ENCODE measurements around the gene SPSB1. TPM values are rescaled to one million over a fixed set of nuclear protein-coding genes. Genes with fewer than 3 reads are reported as not detected.

Gene SPSB1
- total RNA-seq, 1 donor from 2014 or later = 9.2 TPM

DNA sequence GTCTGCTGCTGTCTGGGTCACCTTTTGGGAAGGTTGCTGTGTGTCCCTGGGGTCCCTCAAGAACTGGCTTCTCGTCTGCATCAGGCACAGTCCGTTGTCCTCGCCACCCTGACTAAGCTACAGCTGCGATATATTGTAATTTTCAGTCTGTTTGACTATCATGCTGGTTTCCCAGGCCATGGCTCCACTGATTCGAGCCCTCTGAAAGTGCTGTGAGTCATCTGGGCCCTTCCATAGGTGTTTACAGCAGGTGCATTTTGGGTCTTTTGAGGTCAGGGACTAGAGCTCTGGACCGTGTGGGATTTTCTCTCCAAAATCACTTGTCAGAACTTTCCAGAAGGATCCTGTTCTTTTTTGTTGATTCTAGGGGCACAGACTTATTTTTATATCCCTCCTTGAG, 52.8 kb downstream of the SPSB1 start:
- DNase-seq = no peak

DNA sequence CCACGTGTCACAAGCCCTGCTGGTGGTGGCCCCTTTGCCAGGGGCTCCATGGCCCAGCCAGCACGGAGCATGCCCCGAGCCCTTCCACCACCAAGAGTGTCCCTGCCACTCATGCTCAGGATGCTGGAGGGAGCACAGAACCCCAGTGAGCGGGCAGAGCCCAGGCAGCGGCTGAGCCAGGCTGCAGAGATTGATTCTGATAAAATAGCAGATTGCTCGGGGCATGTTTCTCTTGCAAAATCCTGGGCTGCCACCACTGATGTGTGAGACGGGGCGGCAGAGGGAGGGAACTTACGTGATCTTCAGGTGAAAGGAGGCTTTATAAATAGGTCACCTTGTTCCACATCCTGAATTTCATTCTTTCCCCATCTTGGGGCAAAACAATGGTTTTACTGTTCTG, 53.2 kb downstream of the SPSB1 start:
- no peak for DNase-seq

DNA sequence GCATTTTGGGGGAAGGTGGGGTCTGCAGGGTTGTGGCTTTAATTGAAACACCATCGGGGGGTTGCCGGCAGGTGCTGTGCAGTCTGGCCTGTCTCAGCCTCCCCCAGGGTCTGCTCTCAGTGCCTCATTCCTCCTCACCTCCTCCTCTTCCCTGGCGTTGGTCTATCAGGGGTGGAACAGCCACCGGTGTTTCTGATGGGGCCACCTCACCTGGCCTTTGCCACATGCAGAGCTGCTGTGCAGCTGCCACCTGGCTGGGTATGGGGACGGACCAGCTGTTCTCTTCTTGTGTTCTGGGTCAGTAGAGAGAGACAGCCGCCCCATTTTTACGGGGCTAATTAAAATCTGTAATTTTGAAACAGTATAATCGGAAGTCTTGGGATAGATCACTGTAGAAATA, 53.9 kb downstream of the SPSB1 start:
- no peak for DNase-seq

DNA sequence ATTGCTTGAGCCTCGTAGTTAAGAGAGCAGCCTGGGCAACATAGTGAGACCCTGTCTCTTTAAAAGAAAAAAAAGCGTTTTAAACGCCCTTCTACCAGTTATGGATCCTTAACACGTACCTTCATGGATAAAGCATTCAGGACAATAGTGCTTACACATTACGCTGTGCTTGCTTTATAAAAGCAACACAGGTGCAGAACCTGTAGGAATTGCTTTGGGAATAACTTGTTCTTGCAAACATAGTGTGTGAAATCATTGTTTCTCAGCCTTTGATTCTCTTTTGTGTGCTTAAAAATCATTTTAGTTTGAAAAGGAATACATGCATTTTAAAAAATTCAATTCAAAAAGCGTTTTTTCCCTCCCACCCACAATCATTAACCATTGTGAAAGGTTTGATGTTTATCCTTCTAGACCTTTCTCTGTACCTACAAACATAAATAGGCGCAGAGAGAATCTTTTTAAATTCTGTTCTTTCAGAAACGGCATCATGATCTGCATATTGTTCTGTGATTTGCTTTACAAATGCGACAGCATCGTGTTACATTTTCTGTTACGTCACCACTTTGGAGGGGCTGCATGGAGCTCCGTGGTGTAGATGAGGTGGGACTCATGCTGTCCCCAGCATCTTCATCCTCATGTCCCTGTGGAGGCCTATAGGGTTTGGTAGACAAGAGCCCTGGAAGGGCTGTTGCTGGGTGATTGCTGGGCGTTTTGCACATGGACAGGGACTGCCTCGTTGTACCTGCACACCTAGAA, 54.6 kb downstream of the SPSB1 start:
- no peak for DNase-seq

DNA sequence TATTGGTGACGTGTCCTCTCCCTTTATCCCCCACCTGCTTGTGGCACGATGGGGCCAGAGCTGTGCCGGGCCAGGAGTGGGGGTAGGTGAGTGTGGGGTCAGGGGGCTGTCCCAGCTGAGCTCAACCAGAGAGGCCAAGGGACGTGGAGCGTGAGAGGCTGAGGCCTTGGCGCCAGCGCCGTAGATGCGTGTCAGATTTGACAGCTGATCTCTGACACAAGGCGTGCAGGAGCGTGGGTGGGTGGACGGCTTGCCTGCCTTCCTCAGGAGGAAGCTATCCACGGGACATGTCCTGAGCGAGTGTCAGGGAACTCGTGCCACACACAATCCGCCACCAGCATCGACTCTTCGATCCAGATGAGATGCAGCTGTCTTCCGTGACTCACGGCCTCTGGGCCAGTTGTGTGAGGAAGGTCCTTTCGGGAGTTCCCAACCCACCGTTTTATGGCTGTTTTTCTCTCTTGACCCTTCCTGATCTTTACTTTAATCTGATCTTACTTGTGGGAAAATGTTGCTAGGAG, 56.7 kb downstream of the SPSB1 start:
- no peak for DNase-seq

DNA sequence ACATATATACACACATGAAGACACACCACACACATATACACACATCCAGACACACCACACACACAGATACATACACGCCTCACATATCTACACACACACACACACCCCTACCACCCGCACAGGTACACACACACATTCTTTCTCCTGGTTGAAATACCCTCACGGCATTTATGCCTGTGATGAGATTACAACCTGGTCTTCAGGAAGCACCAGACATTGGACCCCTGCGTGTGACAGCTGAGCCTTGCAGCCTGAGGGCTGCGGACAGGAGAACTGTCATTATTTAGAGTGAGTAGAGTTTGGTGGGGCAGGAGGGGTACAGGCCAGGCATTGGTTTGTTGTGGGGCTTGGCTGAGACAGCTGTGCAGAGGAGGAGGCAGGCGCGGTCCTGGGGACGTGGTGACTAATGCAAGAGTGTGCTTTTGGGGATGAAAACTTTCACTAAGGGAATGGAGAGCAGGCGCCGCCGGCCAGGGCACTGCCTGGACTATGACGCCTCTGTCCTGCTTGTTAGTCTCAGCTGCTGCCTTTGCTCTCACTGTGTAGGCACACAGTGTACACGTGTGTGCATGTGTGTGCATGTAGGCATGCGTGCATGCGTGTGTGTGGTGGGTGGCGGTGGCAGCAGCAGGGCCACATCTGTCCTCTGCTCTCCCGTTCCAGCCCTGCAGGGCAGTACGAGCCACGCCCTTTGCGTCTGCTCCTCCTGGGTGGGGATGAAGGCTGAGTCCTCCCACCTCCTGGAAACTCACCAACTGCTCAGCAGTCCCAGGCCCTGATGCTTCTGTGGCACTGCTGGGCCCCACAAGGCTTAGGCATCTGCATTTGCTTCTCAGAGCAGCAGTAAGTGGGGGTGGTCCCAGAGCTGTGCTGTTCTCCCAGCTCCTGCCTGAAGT, 57.6 kb downstream of the SPSB1 start:
- no peak for DNase-seq

DNA sequence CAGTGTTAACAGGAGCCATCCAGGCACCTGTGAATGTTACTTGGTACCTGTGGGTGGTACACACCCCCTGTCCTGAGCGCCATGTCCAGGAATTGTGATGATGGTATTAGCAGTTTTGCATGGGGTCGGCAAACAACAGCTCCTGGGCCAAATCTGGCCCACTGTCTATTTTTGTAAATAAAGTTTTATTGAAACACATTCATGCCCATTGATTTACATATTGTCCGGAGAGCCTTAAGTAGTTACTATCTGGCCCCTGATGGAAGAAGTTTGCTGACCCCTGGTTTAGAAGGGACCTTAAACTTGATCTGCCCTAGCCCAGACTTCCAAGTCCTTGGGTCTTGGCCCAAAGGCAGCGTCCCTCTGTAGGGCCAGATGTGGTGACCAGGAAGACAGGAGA, 58.3 kb downstream of the SPSB1 start:
- DNase-seq = no peak

DNA sequence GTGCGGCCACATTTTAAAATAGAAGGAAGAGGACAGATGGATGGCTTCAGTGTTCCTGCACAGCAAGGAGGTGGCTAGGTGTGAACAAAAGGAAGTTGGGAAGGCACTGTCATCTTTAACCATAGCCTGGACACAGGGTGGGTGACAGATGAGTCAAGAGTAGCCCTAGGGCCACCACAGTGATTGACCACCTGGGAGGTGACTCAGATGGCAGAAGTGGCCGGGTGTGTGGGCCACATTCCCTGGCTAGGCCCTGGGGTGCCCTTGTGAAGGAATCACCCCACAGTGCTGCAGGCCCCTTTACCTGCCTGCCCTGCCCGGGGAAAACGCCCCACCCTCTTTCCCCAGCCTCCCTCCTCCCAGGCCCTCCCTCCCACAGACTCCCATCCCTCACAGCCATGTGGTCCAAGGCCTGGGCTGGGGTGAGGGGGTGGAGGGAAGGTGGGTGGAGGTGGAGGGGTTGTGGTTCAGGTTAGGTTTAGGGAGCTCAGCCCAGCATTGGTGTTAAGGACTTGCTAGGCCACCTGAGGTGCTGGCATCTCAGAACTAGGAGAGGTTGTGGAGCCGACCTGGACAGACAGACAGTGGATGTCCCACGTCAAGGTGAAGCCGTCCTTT, 59.1 kb downstream of the SPSB1 start:
- DNase-seq = no peak

DNA sequence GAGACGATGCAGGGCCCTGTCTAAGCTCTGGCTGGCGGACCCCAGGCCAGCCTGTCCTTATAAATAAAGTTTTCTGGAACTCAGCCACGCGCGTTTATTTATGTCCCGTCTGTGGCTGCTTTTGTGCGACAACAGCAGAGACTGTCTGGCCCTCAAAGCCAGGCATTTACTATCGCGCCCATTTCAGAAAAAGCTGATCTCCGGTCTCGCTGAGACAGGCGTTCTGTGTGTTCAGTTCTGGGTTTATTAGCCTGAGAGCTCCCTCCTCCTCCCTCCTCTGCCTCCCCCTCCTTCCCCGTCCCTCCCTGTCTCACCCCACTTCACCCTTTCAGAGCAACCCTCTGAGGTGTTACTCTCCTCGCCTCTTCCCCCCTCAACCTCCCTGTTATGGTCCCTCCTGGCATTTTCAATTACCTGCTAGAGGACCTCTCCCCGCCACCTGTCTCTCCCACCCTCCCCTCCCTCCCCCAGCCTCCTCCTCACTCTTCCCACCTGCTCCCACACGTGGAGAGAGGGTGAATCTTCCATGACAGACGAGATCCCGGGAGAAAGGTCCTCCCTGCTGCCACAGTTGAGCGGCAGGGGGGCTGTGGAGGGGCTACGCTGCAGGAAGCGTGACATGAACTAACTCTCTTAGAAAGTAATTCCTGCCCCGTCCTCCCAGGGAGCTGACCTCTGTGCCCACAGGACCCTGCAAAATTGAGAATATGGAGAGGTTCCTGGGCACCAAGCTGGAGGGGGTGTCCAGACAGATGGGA, 59.9 kb downstream of the SPSB1 start:
- DNase-seq = no peak

DNA sequence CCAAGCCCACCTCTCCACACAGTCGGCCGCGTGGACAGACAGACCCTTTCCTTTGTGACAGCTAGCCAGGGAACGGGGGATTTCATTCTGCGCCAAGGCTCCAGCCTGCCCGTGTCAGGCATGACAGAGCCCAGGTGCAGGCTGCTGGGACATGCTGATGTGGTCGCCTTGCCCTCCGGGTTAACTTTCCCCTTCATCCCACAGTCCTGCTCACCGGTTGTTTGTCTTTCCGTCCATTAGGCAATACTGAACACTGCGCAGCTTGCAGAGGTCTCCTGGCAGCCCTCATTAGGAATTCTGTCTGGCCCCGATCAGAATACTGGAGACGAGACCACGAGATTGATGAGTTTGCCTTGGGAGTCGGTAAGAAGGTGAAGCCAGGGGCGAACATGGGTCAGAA, 62.8 kb downstream of the SPSB1 start:
- no peak for DNase-seq

DNA sequence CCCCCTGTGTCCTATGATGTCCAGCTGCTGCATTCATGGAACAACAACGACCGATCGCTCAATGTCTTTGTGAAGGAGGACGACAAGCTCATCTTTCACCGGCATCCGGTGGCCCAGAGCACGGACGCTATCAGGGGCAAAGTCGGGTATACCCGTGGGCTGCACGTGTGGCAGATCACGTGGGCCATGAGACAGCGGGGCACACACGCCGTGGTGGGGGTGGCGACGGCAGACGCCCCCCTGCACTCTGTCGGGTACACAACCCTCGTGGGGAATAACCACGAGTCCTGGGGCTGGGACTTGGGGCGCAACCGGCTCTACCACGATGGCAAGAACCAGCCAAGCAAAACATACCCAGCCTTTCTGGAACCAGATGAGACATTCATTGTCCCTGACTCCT, 63.3 kb downstream of the SPSB1 start:
- DNase-seq = no peak

DNA sequence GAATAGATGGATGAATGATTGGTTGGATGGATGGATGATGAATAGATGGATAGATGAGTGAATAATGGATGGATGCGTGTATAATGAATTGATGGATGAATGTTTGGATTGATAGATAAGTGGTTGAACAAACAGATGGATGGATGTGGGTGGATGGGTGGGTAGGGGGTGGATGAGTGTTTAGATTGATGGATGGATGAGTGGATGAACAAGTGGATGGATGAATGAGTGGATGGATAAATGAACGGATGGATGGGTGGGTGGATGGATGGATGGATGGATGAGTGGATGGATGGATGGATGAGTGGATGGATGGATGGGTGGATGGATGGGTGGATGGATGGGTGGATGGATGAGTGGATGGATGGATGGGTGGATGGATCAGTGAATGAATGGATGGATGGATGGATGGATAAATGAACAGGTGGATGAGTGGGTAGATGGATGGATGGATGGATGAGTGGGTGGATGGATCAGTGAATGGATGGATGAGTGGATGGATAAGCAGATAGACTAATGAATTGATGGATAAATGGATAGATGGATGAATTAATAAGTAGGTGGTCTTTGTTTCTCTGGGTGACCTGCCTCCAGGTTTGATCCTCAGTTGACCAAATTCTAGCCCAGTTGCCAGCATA, 64.3 kb downstream of the SPSB1 start:
- DNase-seq = no peak

DNA sequence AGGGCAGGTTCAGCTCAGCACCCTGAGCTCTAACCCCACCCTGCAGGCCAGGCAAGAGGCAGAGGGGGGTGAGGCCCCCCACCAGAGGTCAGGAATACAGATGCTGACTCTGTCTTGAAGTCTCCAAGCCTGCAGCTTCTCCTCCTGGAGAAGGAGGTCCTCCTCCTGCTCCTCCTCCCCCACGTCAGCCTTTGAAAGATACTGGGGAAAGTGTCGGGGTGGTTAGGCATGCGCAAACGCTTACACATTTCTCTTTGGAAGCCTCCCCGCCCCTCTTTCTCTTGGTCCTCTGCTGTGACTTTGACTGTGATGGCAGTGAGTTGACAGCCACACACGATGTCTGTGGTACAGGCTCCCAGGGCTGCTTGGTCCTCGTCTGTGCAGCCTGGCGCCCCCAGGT, 65.3 kb downstream of the SPSB1 start:
- DNase-seq = no peak

DNA sequence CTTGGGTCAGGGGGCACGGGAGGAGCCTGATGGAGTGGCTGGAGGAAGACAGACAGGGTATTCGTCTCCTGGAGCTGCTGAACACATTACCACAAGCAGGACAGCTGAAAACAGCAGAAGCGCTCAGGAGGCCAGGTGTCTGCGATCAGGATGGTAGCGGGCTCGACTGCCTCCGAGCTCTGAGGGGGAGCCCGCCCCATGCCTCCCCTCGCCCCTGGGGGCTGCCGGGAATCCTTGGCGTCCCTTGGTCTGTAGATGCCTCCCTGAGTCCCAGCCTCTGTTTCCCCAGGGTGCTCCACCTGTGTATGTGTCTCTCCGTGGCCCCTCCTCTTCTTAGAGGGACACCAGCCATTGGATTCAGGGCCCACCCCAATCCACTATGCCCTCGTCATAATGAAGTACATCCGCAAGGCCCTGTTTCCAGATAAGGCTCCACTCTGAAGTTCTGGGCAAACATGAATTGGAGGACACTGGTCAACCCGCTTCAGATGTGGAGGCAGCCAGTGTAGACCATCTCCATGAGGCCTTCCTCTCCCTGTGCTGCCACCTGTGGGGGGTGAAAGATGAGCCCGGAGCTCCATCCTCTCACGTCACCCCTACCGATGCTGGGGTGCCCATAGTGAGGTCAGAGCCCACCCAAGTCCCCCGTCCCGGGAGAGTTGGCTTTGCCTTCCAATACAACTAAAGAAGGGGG, 67.8 kb downstream of the SPSB1 start:
- DNase-seq = no peak

DNA sequence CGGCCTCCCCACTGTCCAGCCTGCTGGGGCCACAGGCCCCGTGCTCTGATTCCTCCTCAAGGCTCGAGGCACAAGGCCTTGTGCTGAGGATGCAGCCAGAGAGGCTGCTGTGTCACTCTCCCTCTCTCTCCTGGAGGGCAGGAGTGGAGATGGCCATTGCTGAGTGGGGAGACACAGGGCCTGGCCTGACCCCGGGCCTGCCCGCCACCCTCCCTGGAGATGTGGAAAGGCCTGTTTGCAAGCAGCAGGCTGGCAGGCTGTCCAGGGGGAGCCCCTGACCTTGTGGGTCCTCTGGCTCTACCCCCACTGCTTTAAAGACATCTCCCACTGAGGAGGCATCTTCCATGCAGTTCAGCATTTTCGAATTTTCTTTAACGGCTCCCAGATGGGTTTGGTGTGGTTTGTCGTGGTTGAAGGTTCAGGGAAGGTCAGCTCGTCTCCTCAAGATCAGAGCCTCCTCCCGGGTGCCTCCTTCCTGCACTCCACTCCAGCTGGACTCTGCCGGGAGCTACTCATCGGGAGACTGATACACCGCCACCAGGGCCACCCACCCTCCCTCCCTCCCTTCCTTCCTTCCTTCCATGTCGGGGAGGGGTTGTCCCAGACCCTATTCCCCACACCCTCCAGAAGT, 69.1 kb downstream of the SPSB1 start:
- DNase-seq = no peak

DNA sequence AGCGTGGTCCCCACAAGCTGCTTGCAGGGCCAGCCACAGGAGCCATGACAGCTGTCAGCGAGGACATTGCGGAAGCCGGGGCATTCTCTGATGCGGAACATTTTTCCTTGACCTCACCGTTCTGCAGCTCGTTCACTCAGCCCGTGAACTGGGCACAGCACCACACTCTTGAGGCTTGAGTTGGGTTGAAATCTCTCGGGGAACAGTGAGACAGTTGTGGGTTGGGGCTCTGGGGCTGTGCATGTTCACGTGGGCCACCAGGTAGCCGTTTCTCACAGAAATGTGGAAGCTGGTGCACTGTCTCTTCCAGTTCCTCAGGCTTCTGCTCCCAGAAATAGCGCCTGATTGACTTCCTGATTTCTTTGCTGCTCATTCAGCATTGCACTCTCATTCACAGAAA, 69.8 kb downstream of the SPSB1 start:
- no peak for DNase-seq

DNA sequence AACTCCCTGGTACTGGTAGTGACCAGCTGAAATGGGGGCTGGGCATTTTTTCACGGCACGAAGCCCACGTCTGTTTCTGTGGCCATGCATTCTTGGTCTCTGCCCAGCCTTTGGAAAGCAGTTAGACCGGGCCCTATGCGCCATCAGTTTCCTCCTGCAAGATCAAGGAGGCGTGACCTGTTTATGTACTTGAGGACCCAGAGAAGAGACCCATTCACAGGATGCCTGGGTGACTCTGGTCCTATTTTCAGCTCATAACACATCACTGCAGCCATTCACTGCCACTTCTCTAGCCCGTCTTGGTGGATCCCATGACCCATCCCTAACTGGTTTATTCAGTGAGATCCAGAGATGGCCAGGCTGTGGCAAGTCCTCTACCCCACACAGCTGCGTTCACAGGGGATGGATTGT, 70.4 kb downstream of the SPSB1 start:
- DNase-seq = no peak

DNA sequence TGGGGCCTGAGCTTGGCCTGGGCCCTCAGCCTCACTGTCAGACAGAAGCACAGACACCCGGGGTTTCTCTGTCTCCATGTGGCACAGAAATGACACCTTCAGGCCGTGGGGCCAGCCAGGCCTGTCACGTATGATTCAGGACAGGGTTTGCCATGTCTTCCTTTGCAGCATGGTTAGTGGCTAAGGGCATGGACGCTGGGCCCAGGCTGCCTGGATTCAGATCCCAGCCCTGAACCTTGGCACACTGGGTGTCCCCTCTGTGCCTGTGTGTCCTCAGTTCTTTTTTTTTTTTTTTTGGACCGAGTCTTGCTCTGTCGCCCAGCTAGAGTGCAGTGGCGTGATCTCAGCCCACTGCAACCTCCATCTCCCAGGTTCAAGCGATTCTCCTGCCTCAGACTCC, 73.6 kb downstream of the SPSB1 start:
- no peak for DNase-seq

DNA sequence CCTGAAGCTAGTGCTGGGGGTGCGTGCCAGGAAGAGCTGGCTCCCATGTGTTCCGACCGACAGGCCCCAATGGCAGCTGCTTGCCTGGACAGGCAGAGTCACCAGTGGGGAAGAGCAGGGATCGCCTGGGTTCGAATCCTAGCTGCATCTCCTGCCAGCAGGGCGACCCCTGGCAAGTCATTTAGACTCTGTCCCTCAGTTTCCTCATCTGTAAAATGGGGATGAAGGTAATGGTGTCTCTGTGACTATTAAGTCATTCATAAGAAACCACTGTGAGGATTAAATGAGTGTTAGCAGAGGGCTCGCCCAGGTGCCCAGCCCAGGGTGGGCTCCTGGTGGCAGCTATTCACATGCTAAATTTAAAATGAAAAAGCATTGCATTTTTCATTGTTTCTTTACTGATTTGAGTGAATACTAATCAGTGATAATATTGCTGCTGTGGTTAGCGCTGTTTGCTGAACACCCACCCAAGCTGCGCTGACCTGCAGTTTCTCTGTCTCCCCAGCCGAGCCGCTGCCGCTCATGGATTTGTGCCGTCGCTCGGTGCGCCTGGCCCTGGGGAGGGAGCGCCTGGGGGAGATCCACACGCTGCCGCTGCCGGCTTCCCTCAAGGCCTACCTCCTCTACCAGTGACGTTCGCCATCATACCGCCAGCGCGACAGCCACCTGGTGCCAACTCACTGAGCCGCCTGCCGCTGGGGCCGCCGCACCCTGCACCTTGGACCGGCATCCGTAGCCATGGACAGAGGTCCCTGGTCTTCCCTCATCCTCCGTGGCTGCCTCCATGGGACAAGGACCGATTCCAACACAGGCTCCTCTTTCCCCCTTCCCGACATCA, 74.5 kb downstream of the SPSB1 start:
- no peak for DNase-seq

DNA sequence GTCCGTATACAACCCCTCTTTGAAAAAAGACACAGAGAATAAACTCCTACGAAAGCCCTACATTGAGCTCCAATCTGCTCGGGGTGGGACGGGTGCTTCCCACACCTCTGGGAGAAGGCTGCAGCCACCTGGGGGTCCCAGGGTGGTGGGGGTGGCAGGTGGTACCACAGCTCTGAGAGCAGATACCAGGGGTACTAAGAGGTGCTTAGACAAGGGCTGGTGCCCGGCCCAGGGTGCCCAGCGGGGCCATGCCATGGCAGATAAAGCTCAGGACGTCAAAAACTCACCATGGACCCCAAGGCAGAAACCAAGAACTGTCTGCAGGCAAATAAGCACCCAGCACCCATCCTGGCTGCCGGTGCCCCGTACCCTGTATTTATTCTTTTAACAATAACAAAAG, 75.1 kb downstream of the SPSB1 start:
- no peak for DNase-seq
